Fibroblast of lung (primary cell): Measurements from ENCODE around the gene DLGAP4. TPM values are rescaled to one million over a fixed set of nuclear protein-coding genes. Genes with fewer than 3 reads are reported as not detected.
"Not testable (repeated sequence)": the region's sequence is repeated elsewhere in the genome, so short reads cannot be mapped to it uniquely, and the experiment has no call there.

Source experiments
- DNase-seq, 2 donors: peaks; one replicate each; pipeline versions ENCODE4 v3.0.0 to v3.0.0-alpha.2; 2010; ENCODE audit warnings: low read depth in 2 of 2
- H2AFZ ChIP-seq: 2 replicates; pipeline ENCODE4 v1.5.1; 2012; ENCODE audit warnings: low read length, control low read depth, inconsistent platforms
- H3K27ac ChIP-seq: 2 replicates; pipeline ENCODE4 v1.5.1; 2011; ENCODE audit warnings: low read length, control low read depth; ENCODE audit not compliant: insufficient read depth
- H3K27me3 ChIP-seq: 2 replicates; pipeline ENCODE4 v1.5.1; 2011; ENCODE audit warnings: mild to moderate bottlenecking, low read length; ENCODE audit not compliant: control insufficient read depth, insufficient read depth
- H3K36me3 ChIP-seq: 2 replicates; pipeline ENCODE4 v1.5.1; 2011; ENCODE audit warnings: low read length; ENCODE audit not compliant: control insufficient read depth, insufficient read depth
- H3K4me1 ChIP-seq: 2 replicates; pipeline ENCODE4 v1.5.1; 2011; ENCODE audit warnings: low read length; ENCODE audit not compliant: control insufficient read depth, insufficient read depth; ENCODE audit errors: extremely low read depth
- H3K4me2 ChIP-seq: 2 replicates; pipeline ENCODE4 v1.5.1; 2011; ENCODE audit warnings: low read length, control low read depth; ENCODE audit not compliant: insufficient read depth; ENCODE audit errors: extremely low read depth
- H3K4me3 ChIP-seq, 4 experiments: fragments of 200-600 bp in 1 of 4; sonication (generic) in 1 of 4; replicated peaks in 1 of 4; 2 replicates each; pipeline ENCODE4 v1.5.1; 2011 to 2016; ENCODE audit warnings: low read length in 4 of 4, low read depth in 3 of 4, mild to moderate bottlenecking in 3 of 4, control low read depth in 2 of 4, inconsistent platforms in 1 of 4, mixed read lengths in 1 of 4; ENCODE audit not compliant: insufficient read depth in 1 of 4; ENCODE audit errors: control extremely low read depth in 1 of 4
- H3K79me2 ChIP-seq: 2 replicates; pipeline ENCODE4 v1.5.1; 2012; ENCODE audit warnings: mild to moderate bottlenecking, low read length, inconsistent platforms; ENCODE audit not compliant: control insufficient read depth, insufficient read depth
- H3K9ac ChIP-seq: 2 replicates; pipeline ENCODE4 v1.5.1; 2011; ENCODE audit warnings: mild to moderate bottlenecking, low read length, control low read depth; ENCODE audit not compliant: insufficient read depth
- H3K9me3 ChIP-seq: 2 replicates; pipeline ENCODE4 v1.5.1; 2012; ENCODE audit warnings: low read depth, low read length; ENCODE audit not compliant: control insufficient read depth, insufficient read depth
- H4K20me1 ChIP-seq: 2 replicates; pipeline ENCODE4 v1.5.1; 2011; ENCODE audit warnings: low read length; ENCODE audit not compliant: control insufficient read depth, insufficient read depth; ENCODE audit errors: extremely low read depth
- CTCF ChIP-seq, 2 donors: IDR thresholded peaks in 1 of 2; conservative IDR thresholded peaks in 1 of 2; 1 replicate in 1 of 2; 2 replicates in 1 of 2; pipeline ENCODE4 v1.5.1; 2011 to 2012; ENCODE audit warnings: low read length in 2 of 2, control low read depth in 1 of 2, inconsistent platforms in 1 of 2, low read depth in 1 of 2, mild to moderate bottlenecking in 1 of 2
- EZH2 ChIP-seq: IDR thresholded peaks from 2 replicates; pipeline ENCODE4 v1.5.1; 2012; ENCODE audit warnings: low read length, control low read depth, mild to moderate bottlenecking; ENCODE audit errors: missing control alignments
- polyA plus RNA-seq, 2 donors: library from polyadenylated mRNA; depleted of rRNA in 1 of 2; stranded (reverse) in 1 of 2; unstranded in 1 of 2; fragments of >200 nt; gene quantifications; 2 replicates each; pipeline ENCODE4 v1.2.1, GENCODE V29; 2011 to 2012; ENCODE audit warnings: missing spikeins in 1 of 2
- total RNA-seq: library from RNA; depleted of rRNA; stranded (reverse); fragments of >200 nt; gene quantifications from 2 replicates; pipeline ENCODE4 v1.2.1, GENCODE V29; 2014

The DLGAP4 gene
- total and polyA plus RNA-seq, 2 donors (not counting 1 experiment from before 2014, with no cell fraction given): 25.9 to 26.9 TPM

- TF ChIP-seq EZH2: no peak
- TF ChIP-seq CTCF (conservative IDR thresholded peaks at IDR 0.05 in 1 of 2, IDR thresholded peaks at IDR 0.05 in 1 of 2; ENCODE audit: low read depth in 1 of 2, low read length in 2 of 2): no peak
- no peak overlapping the region for H3K27ac ChIP-seq
- H4K20me1 ChIP-seq: no peaks in the 10 kb centered on the region
- H3K79me2 ChIP-seq: no peaks in the 10 kb centered on the region
- no peak overlapping the region for H2AFZ ChIP-seq
- H3K9me3 ChIP-seq: no peaks in the 10 kb centered on the region
- no peak overlapping the region for H3K9ac ChIP-seq
- DNase-seq: no peak
- no peaks in the 10 kb centered on the region for H3K4me1 ChIP-seq
- H3K4me2 ChIP-seq: no peak overlapping the region
- H3K36me3 ChIP-seq: no peaks in the 10 kb centered on the region
- H3K4me3 ChIP-seq: no peak overlapping the region
- peaks cover 7% of the 10 kb centered on the region for H3K27me3 ChIP-seq
Measured at GRCh38 chr20:36374995-36375394, 68.9 kb downstream of the DLGAP4 start.

GRCh38 chr20:36377348-36378326, 71.5 kb downstream of the DLGAP4 start:
- no peaks in the 10 kb centered on the region for H3K79me2 ChIP-seq
- H3K27ac ChIP-seq: no peak overlapping the region
- peaks cover 7% of the 10 kb centered on the region for H3K27me3 ChIP-seq
- TF ChIP-seq EZH2: no peak
- TF ChIP-seq CTCF (conservative IDR thresholded peaks at IDR 0.05 in 1 of 2, IDR thresholded peaks at IDR 0.05 in 1 of 2; ENCODE audit: low read depth in 1 of 2, low read length in 2 of 2): no peak
- DNase-seq: no peak
- no peaks in the 10 kb centered on the region for H4K20me1 ChIP-seq
- H3K36me3 ChIP-seq: no peaks in the 10 kb centered on the region
- no peak overlapping the region for H3K4me3 ChIP-seq
- no peak overlapping the region for H2AFZ ChIP-seq
- H3K4me2 ChIP-seq: no peak overlapping the region
- H3K9me3 ChIP-seq: no peaks in the 10 kb centered on the region
- H3K4me1 ChIP-seq: no peaks in the 10 kb centered on the region
- H3K9ac ChIP-seq: no peak overlapping the region

GRCh38 chr20:36378686-36379085, 72.5 kb downstream of the DLGAP4 start:
- no peak for DNase-seq
- H3K36me3 ChIP-seq: no peaks in the 10 kb centered on the region
- no peaks in the 10 kb centered on the region for H3K79me2 ChIP-seq
- no peak overlapping the region for H3K4me3 ChIP-seq
- H3K27me3 ChIP-seq: peaks cover 7% of the 10 kb centered on the region
- no peak overlapping the region for H2AFZ ChIP-seq
- no peak overlapping the region for H3K27ac ChIP-seq
- no peaks in the 10 kb centered on the region for H3K4me1 ChIP-seq
- no peak overlapping the region for H3K9ac ChIP-seq
- no peaks in the 10 kb centered on the region for H4K20me1 ChIP-seq
- no peaks in the 10 kb centered on the region for H3K9me3 ChIP-seq
- no peak overlapping the region for H3K4me2 ChIP-seq
- no peak for TF ChIP-seq EZH2
- no peak for TF ChIP-seq CTCF (conservative IDR thresholded peaks at IDR 0.05 in 1 of 2, IDR thresholded peaks at IDR 0.05 in 1 of 2; ENCODE audit: low read depth in 1 of 2, low read length in 2 of 2)

GRCh38 chr20:36379914-36380313, 73.8 kb downstream of the DLGAP4 start:
- not testable (repeated sequence) for H3K4me2 ChIP-seq, H3K27ac ChIP-seq, H3K27me3 ChIP-seq, H3K4me3 ChIP-seq, H4K20me1 ChIP-seq, H2AFZ ChIP-seq, H3K4me1 ChIP-seq, H3K9me3 ChIP-seq, H3K36me3 ChIP-seq, DNase-seq, H3K9ac ChIP-seq, H3K79me2 ChIP-seq
